ENCODE measurements around the gene TBC1D8B.

GRCh38 chrX:106780264-106780663, 22.2 kb upstream of the TBC1D8B start:
- TF ChIP-seq, protein P1, sequence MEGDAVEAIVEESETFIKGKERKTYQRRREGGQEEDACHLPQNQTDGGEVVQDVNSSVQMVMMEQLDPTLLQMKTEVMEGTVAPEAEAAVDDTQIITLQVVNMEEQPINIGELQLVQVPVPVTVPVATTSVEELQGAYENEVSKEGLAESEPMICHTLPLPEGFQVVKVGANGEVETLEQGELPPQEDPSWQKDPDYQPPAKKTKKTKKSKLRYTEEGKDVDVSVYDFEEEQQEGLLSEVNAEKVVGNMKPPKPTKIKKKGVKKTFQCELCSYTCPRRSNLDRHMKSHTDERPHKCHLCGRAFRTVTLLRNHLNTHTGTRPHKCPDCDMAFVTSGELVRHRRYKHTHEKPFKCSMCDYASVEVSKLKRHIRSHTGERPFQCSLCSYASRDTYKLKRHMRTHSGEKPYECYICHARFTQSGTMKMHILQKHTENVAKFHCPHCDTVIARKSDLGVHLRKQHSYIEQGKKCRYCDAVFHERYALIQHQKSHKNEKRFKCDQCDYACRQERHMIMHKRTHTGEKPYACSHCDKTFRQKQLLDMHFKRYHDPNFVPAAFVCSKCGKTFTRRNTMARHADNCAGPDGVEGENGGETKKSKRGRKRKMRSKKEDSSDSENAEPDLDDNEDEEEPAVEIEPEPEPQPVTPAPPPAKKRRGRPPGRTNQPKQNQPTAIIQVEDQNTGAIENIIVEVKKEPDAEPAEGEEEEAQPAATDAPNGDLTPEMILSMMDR (IDR thresholded peaks at IDR 0.05; ENCODE audit: poor library complexity) = no peak
- TF ChIP-seq EZH2 (IDR thresholded peaks at IDR 0.05; ENCODE audit: borderline replicate concordance) = no peak
- no peak for TF ChIP-seq EZH2phosphoT487 (IDR thresholded peaks at IDR 0.05; ENCODE audit: low read depth, severe bottlenecking, unreplicated experiment)
